GM19452 (cell line): ENCODE data around the gene SLC34A3.

ENCODE experiments used
- ATAC-seq: cut with Tn5 transposase; IDR thresholded peaks from one replicate; pipeline ENCODE4 v1.9.1; 2021; ENCODE audit not compliant: unreplicated experiment

Gene SLC34A3

DNA sequence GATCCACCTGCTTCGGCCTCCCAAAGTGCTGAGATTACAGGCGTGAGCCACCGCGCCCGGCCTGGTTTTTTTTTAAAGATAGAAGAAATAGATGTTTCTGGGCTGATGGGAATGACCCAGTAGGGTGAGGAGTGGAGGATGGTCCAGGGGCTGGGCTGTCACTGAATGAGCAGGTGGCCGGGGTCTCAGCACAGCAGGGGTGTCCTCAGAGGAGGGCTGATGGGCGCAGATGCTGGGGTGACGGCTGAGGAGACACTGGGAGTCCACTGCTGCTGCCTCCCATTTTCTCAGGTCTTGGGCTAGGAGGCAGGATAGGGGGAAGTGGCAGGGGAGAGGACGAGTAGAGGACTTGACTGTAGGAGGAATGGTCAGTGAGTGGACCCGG is 44.5 kb downstream of the SLC34A3 start:
- ATAC-seq = no peak

DNA sequence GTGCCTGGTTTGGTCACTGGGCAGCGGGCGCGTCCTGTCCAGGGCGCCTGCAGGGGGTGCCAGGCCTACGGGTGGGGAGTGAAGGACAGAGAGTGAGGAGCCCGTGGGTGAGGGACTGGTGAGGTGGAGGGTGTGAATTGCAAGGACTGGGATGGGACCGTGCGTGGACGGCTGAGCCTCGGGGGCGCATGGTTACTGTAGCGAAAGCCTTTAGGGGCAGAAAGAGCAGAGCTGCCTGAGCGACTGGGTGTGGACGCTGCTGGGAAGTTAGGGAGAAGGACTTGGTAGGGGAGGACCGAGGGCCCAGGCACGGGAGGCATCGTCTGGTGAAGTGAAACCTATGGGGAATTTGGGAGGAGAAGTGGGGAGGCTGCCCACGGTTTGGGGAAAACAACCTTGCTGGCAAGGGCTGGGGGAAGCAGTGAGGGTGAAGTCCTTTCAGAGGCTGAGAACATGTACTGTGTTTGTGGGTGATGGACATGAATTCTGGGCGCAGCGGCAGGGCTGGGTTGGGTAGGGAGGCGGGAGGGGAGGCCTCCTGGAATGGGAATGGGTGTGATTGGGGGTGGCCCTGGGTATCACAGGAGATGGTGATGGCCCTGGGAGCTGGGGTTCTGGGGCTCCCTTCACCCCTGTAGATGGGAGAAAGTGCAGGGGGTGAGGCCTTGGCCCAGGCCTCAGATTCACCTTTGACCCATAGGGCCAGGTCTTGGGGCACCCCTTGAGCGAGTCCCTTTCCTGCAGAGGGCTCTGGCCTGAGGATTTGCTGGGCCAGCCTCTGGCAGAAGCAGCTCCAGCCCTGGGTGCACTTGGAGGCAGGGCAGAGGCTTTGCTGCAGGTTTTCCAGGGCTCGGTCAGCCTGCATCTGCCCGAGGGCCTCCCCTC is 45.1 kb downstream of the SLC34A3 start:
- ATAC-seq = no peak

DNA sequence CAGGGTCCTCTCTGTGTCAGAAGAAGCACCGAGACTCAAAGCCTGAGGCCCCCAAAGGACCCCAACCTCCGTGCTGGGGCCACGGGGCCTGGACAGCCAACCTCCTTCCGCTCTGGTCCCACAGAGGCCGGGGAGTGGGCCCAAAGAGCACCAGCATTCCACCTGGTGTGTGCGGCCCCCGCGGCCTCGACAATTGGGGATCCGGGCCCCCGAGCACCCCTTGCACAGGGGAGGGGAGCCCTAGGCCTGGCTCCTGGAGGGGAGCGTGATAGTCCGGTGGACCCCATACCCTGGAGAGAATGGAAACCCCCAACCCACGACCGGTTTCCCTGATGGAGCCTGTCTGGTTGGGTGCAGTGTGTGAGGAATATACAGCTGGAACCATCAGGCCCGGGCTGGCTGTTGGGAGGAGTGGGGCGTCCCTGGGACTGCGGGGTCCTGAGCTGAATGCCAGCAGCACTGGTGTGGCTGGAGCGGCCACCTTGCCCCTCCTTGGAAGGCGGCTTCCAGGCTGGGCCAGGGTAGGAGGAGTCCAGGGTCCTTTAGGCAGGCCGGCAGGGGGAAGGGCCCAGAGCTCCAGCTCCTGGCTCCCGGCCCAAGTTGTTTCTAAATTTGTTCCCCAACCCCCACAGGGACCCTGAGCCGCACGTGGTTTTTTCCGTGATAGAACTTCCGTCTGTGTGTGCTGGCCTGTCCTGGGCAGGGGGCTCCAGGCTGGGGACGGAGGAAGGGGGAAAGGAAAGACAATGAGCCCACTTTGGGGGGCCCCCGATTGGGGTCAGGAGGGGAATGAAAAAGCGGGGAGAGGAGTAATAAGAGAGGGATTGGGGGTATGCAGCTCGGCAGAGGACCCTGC is 46.0 kb downstream of the SLC34A3 start:
- no peak for ATAC-seq

DNA sequence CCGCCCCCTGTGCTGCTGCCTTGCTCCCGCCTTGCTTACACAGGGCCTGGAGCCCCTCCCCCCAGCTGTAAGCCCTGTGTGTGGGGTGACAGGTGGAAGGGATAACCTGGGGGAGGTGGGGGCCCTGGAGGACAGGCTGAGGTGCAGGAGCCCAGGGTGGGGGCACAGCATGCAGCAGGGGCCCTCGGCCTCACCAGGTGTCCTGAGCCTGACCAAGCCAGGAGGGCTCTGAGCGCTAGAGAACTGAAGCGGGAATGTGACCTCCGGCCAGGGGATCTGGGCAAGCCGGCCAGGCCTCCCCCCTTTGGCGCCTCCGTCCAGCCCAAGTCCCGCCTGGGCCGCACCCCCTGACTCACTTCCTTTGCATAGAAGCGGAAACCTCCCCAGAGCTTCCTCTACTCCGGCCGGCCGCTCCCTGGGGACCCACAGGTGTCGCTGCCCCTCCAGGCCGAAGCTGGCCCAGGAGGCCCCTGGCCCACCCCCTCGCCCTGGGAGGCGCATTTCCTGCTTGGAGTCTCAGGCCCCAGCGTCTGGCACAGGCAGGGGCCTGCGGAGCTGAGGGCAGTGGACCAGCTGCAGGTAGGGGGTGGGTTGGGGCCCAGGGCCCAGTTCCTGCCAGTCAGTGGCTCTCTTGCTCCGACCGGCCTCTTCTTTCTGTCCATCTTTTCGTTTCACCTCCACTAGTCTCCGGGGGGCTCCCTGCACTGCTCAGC is 46.8 kb downstream of the SLC34A3 start, which contains the start of gene TOR4A:
TOR4A (plus strand) TSS at position 398 of the 713 bp plus-strand sequence. CDS start 964 bp downstream, outside the sequence.
- ATAC-seq = peak; percentile 78

DNA sequence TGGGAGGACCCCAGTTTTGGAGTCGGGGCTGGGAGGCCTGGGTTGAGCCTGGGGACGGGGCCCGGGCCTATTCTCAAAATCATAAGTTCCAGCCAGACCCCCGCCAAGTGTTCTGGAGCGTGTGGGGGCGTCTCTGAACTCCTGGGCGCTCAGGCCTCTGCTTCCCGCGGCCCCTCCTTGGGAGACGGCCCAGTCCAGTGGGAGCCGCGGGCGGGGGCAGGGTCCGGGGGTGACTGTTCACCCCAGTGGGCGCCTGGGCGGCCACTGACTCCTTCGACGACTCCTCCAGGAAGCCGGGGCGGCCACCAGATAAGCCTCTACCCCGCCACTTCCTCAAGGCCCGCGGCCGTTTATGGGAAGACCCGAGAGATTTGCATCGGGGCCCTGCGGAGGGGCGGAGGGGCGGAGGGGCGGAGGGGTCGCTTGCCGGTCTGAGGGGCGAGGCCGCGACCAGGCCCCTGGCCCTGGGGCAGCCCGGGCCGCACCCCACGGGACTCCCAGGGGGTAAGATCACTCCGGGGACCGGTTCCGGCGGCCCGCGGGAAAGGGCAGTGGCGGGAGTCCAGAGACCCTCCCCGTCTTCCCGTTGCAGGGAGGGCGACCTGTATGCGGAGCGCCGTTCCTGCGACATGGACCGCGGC is 47.5 kb downstream of the SLC34A3 start:
- ATAC-seq = no peak

DNA sequence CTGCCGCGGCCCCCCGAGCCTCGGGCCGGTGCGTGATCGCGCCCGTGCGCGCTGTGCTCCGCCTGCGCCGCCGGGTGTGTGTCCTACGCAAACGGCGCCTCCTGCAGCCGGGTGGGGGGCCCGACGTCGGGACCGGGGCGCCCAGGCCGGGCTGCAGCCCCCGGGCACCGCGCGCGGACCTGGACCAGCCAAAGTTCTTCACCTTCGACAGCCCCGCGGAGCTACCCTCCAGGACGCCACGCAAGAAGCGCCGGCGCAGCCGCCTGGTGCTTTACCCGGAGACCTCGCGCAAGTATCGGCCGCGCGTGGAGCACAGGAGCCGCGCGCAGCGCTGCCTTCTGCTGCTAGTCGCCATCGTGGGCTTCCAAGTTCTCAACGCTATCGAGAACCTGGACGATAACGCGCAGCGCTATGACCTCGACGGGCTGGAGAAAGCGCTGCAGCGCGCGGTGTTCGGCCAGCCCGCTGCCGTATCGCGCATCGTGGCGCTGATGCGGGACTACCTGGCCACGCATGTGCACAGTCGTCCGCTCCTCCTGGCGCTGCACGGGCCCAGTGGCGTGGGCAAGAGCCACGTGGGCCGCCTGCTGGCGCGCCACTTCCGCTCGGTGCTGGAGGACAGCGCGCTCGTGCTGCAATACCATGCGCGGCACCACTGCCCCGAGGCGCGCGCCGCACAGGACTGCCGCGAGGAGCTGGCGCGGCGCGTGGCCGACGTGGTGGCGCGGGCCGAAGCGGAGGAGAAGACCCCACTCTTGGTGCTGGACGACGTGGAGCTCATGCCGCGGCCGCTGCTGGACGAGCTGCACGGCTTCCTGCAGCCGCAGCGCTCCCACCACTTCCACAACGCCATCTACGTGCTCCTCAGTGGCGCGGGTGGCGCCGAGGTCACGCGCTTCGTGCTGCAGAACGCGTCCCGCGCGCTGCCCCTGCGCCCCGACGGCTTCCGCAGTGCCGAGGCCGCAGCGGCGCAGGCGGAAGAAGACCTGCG is 48.3 kb downstream of the SLC34A3 start:
- no peak for ATAC-seq

DNA sequence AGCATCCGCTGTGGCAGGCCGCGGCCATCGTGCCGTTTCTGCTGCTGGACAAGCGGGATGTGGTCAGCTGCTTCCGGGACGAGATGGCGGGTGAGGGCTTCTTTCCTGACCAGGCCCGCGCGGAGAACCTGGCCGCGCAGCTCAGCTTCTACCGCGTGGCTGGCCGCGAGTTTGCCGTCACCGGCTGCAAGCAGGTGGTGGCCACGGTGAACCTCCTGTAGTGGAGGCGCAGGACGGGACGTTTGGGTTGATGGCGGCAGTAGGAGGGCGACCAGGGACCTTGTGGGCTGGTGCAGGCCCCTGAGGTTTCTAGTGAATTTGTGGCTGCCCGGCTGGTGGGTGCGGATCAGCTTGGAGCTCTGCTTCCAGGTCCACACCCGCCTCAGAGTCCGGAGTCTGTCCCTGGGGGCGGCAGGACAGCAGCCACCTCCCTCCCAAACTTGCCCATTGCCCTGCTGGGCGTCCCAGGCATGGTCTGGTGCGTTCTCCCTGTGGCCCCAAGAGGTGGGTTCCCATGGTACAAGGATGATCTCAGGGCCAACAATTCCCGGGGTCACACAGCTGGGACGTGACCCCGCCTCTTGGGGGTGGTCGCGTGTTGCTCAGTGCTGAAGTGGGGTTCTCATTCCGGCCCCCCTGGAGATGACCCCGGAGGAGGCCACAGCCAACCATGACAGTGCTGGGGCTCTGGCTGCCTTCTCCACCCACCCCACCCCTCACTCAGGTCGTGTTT is 49.2 kb downstream of the SLC34A3 start:
- no peak for ATAC-seq

DNA sequence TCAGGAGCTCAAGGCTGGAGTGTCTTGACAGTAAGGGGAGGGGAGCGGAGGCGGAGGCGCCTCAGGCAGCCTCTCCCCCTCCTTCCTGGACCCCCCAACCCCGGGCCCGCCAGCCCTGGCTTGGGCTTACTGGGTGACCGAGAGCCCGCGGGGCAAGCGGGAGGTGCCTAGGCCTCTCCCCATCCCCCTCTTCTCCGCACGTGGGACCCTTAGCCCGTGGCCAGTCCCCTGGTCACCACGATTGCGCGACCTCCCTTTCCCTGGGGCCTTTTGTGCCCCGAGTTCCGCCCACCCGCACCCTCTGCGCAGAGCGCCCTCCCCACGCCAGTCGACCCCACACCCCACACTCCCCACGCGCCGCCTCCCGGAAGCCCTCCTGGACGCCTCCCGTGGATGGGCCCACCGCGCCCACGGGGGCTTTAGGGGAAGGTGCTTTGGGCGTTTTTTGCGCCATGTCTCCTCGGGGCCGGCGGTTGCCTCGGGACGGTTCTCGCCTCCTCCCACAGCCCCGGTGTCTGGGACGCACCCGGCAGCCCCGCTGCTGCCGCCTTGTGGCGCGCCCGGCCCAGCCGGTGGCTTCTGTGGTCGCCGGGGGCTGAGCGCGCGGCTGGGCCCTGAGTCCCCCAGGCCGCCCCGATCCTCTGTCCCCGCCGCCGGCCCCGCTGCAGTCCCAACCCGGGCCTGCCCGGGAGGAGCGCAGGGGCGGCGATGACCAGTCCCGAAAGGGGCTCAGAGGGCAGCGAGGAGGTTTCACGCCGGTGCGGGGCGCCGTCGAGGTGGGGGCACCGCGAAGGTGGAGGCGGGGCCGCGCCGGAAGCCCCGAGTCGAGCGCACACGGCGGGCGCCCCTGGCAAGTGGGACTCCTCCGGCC is 50.0 kb downstream of the SLC34A3 start:
- no peak for ATAC-seq

DNA sequence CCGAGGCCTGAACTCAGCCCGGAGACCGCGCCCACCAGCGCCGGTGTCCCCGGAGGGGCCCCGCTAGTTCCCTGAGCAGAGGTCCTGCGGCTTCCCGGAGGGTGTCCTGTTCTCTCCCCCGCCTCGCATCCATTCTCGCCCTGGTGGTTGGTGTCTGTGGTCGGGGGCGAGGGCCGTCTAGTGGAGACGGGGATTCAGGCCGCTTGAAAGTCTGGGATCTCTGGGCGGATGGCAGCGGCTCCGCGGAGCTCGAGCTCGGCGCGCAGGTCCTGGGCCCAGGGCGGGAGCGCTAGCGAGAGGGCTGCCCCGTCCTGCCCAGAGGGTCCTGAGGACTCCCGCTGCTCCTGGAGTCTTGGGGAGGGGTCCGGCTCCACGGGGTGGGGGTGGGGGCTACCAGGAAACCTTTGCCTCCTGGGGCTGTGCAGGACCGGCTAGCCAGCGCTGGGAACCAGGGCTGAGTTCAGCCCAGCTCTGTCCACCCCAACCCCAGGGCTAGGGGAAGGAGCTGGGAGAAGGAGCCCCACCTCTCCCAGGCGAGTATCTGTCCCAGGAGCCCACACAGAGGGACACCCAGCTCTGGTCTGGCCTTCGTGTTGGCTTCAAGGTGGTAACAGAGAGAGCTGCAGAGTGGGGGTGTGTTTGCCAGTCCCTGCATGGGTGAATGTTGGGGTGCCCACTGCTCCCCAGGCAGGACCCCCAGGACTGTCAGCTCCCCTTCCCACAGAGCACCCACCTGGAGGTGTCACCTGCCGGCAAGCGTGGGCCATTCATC is 50.8 kb downstream of the SLC34A3 start:
- no peak for ATAC-seq
